Neural cell (in vitro differentiated cells): ENCODE measurements around the gene DYNC2LI1. TPM values are rescaled to one million over a fixed set of nuclear protein-coding genes. Genes with fewer than 3 reads are reported as not detected.

Source experiments
- H2AFZ ChIP-seq: fragments of 200-600, 300-800 bp; sonication (generic), shearing (Covaris generic); 2 replicates; pipeline ENCODE4 v1.6.0; 2014; ENCODE audit warnings: low read depth, mild to moderate bottlenecking, antibody characterized with exemption, low read length, moderate library complexity
- H3F3A ChIP-seq: fragments of 200-600 bp; shearing (Covaris generic); 2 replicates; pipeline ENCODE4 v1.6.1; 2016; ENCODE audit warnings: mild to moderate bottlenecking, moderate library complexity, mixed read lengths, antibody characterized with exemption, low read length; ENCODE audit not compliant: insufficient read depth, poor library complexity, severe bottlenecking
- H3K27ac ChIP-seq: fragments of 200-600, 300-800 bp; sonication (generic), shearing (Covaris generic); 2 replicates; pipeline ENCODE4 v1.5.1; 2014; ENCODE audit warnings: mild to moderate bottlenecking, low read length, moderate library complexity
- H3K27me3 ChIP-seq: fragments of 300-800, 200-600 bp; sonication (generic), shearing (Covaris generic); 2 replicates; pipeline ENCODE4 v1.6.0; 2014; ENCODE audit warnings: mild to moderate bottlenecking, low read depth, low read length, moderate library complexity; ENCODE audit not compliant: insufficient read depth
- H3K36me3 ChIP-seq: fragments of 300-800, 200-600 bp; sonication (generic), shearing (Covaris generic); 2 replicates; pipeline ENCODE4 v1.5.1; 2014; ENCODE audit warnings: mild to moderate bottlenecking, antibody characterized with exemption, low read length, moderate library complexity; ENCODE audit not compliant: insufficient read depth
- H3K4me2 ChIP-seq: fragments of 300-800, 200-600 bp; sonication (generic), shearing (Covaris generic); 2 replicates; pipeline ENCODE4 v1.6.0; 2014; ENCODE audit warnings: mild to moderate bottlenecking, low read length
- H3K4me3 ChIP-seq: fragments of 300-800, 200-600 bp; sonication (generic), shearing (Covaris generic); 2 replicates; pipeline ENCODE4 v1.5.1; 2014; ENCODE audit warnings: mild to moderate bottlenecking, low read length, moderate library complexity
- H3K79me2 ChIP-seq: fragments of 200-600 bp; shearing (Covaris generic); replicated peaks from 2 replicates; pipeline ENCODE4 v1.6.0; 2014; ENCODE audit warnings: mild to moderate bottlenecking, low read length, moderate library complexity; ENCODE audit not compliant: insufficient read depth
- H3K9ac ChIP-seq: fragments of 300-800, 200-600 bp; sonication (generic), shearing (Covaris generic); 2 replicates; pipeline ENCODE4 v1.6.1; 2016; ENCODE audit warnings: mild to moderate bottlenecking, low read length, mixed read lengths
- H3K9me2 ChIP-seq: fragments of 200-600 bp; shearing (Covaris generic); 2 replicates; pipeline ENCODE4 v1.6.1; 2016; ENCODE audit warnings: mild to moderate bottlenecking, low read length, mixed read lengths; ENCODE audit not compliant: insufficient read depth
- H3K9me3 ChIP-seq: fragments of 200-600, 300-800 bp; sonication (generic), shearing (Covaris generic); 2 replicates; pipeline ENCODE4 v1.6.1; 2016; ENCODE audit warnings: mild to moderate bottlenecking, mixed run types, low read length, moderate library complexity, mixed read lengths
- H4K20me1 ChIP-seq: fragments of 200-600 bp; shearing (Covaris generic); 2 replicates; pipeline ENCODE4 v1.6.1; 2016; ENCODE audit warnings: mild to moderate bottlenecking, mixed run types; ENCODE audit not compliant: insufficient read depth
- EP300 ChIP-seq: fragments of 450-650 bp; conservative IDR thresholded peaks from 2 replicates; pipeline ENCODE4 v1.6.1; 2014; ENCODE audit warnings: antibody characterized with exemption, mild to moderate bottlenecking, moderate library complexity; ENCODE audit not compliant: poor library complexity, severe bottlenecking
- EZH2 ChIP-seq: fragments of 200-600, 300-800 bp; shearing (Covaris generic), sonication (generic); IDR thresholded peaks from 2 replicates; pipeline ENCODE4 v1.6.1; 2014; ENCODE audit warnings: antibody characterized with exemption, low read length, borderline replicate concordance, mild to moderate bottlenecking; ENCODE audit not compliant: insufficient read depth, poor library complexity, severe bottlenecking
- MXI1 ChIP-seq: fragments of 450-650 bp; conservative IDR thresholded peaks from 2 replicates; pipeline ENCODE4 v1.6.1; 2014; ENCODE audit warnings: antibody characterized with exemption, mild to moderate bottlenecking; ENCODE audit not compliant: poor library complexity, severe bottlenecking
- POLR2AphosphoS5 ChIP-seq: IDR thresholded peaks from 2 replicates; pipeline ENCODE4 v1.6.1; 2012
- RAD21 ChIP-seq: fragments of 450-650 bp; conservative IDR thresholded peaks from 2 replicates; pipeline ENCODE4 v1.6.1; 2014; ENCODE audit warnings: antibody characterized with exemption, mild to moderate bottlenecking, moderate library complexity
- REST ChIP-seq: IDR thresholded peaks from 2 replicates; pipeline ENCODE4 v1.6.1; 2012; ENCODE audit warnings: borderline replicate concordance
- SMC3 ChIP-seq: fragments of 450-650 bp; conservative IDR thresholded peaks from 2 replicates; pipeline ENCODE4 v1.6.1; 2014; ENCODE audit warnings: antibody characterized with exemption, mild to moderate bottlenecking, moderate library complexity; ENCODE audit not compliant: poor library complexity
- TAF1 ChIP-seq: IDR thresholded peaks from 2 replicates; pipeline ENCODE4 v1.6.1; 2012; ENCODE audit warnings: low read depth
- polyA plus RNA-seq: library from polyadenylated mRNA; depleted of rRNA; stranded (reverse); fragments of >200 nt; gene quantifications from 2 replicates; pipeline ENCODE4 v1.2.3, GENCODE V29; 2014
- small RNA-seq, 3 experiments: library from RNA; depleted of rRNA; stranded (forward); fragments of <200 nt; gene quantifications; one replicate each; pipeline ENCODE3, GENCODE V24; 2012
- TF ChIP-seq, protein P1 (sequence below): fragments of 450-650 bp; IDR thresholded peaks from 2 replicates; pipeline ENCODE4 v1.5.1; 2014; ENCODE audit warnings: antibody characterized with exemption, mild to moderate bottlenecking, moderate library complexity; ENCODE audit not compliant: poor library complexity, severe bottlenecking

DYNC2LI1 gene
- polyA plus RNA-seq, 1 donor from 2014 or later: 80.6 TPM

- H3F3A ChIP-seq: no peaks in the 10 kb centered on the region
- H2AFZ ChIP-seq: no peak overlapping the region
- H3K27me3 ChIP-seq: peaks cover 3% of the 10 kb centered on the region
- TF ChIP-seq REST (no peak), EP300 (no peak), POLR2AphosphoS5 (no peak), EZH2 (no peak), SMC3 (no peak), RAD21 (no peak), TAF1 (no peak), MXI1 (no peak)
- TF ChIP-seq, protein P1, sequence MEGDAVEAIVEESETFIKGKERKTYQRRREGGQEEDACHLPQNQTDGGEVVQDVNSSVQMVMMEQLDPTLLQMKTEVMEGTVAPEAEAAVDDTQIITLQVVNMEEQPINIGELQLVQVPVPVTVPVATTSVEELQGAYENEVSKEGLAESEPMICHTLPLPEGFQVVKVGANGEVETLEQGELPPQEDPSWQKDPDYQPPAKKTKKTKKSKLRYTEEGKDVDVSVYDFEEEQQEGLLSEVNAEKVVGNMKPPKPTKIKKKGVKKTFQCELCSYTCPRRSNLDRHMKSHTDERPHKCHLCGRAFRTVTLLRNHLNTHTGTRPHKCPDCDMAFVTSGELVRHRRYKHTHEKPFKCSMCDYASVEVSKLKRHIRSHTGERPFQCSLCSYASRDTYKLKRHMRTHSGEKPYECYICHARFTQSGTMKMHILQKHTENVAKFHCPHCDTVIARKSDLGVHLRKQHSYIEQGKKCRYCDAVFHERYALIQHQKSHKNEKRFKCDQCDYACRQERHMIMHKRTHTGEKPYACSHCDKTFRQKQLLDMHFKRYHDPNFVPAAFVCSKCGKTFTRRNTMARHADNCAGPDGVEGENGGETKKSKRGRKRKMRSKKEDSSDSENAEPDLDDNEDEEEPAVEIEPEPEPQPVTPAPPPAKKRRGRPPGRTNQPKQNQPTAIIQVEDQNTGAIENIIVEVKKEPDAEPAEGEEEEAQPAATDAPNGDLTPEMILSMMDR: no peak
- H3K9ac ChIP-seq: no peak overlapping the region
- no peaks in the 10 kb centered on the region for H3K79me2 ChIP-seq
- H3K36me3 ChIP-seq: no peaks in the 10 kb centered on the region
- no peaks in the 10 kb centered on the region for H3K9me2 ChIP-seq
- no peak overlapping the region for H3K27ac ChIP-seq
- H3K4me2 ChIP-seq: no peak overlapping the region
- no peaks in the 10 kb centered on the region for H3K9me3 ChIP-seq
- H4K20me1 ChIP-seq: no peaks in the 10 kb centered on the region
- H3K4me3 ChIP-seq: no peak overlapping the region
Observed at GRCh38 chr2:43855292-43855691, 81.5 kb downstream of the DYNC2LI1 start.

Small RNAs within 50 kb of the gene (small RNA-seq; reads per million reads assigned to genes)
- 0 reads per million in 3 experiments for gene RN7SKP66

Other genes with a start within 250 kb of the DYNC2LI1 start
- 8.5 and 8.9 TPM in 2 replicates for gene THADA, start 178.0 kb upstream of the DYNC2LI1 start, polyA plus RNA-seq
- 0.50 and 1.1 TPM in 2 replicates for gene PLEKHH2, start 136.8 kb upstream of the DYNC2LI1 start, polyA plus RNA-seq
- not detected in 2 replicates for gene C1GALT1C1L, start 97.6 kb upstream of the DYNC2LI1 start, polyA plus RNA-seq
- 0.38 TPM in 1 of 2 replicates, not detected in the other for gene ABCG5, start 64.8 kb downstream of the DYNC2LI1 start, polyA plus RNA-seq
- gene ABCG8, start 64.9 kb downstream of the DYNC2LI1 start, polyA plus RNA-seq: 0.05 TPM in 1 of 2 replicates, not detected in the other
- gene LRPPRC, start 221.9 kb downstream of the DYNC2LI1 start, polyA plus RNA-seq: 63.1 and 66.5 TPM in 2 replicates